Cortex of kidney (tissue), 1 donor: Measurements from ENCODE around the gene BTBD9.
"Not testable (repeated sequence)": the region's sequence is repeated elsewhere in the genome, so short reads cannot be mapped to it uniquely, and the experiment has no call there.

ENCODE experiments used
- DNase-seq: peaks from one replicate; lab custom pipeline; 2025; lab: John Stamatoyannopoulos, UW

BTBD9 gene

DNA sequence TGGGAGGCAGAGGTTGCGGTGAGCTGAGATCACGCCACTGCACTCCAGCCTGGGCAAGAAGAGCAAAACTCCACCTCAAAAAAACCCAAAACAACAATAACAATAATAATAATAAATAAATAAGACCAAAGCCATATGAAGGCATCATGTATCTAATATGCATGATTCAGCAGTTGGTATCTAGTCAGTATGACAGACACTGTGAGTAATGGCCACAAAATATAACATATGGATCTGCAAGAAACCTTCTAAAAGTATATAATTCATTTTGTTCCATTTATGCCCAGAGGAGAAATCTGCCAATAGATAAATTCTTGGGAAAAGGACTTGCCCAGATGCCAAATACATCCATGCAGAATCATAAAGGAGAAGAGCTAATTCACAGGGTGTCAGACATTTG is 252.3 kb downstream of the BTBD9 start:
- DNase-seq = no peak

DNA sequence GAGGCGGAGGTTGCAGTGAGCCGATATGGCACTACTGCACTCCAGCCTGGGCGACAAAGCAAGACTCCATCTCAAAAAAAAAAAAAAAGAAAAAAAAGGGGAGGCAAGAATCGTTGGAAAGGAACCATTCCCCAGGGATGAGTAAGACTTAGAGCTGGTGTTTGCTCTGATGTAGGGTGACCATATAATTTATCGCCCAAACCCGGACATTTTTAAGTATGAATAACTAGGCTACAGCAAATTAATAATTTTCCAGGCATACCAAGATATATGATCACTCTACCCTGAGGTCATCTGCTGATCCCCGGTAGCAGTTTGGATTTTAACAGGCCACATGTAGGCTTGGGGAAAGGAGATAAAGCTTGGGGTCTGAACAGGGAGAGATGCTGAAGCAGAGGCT is 260.9 kb downstream of the BTBD9 start:
- no peak for DNase-seq

DNA sequence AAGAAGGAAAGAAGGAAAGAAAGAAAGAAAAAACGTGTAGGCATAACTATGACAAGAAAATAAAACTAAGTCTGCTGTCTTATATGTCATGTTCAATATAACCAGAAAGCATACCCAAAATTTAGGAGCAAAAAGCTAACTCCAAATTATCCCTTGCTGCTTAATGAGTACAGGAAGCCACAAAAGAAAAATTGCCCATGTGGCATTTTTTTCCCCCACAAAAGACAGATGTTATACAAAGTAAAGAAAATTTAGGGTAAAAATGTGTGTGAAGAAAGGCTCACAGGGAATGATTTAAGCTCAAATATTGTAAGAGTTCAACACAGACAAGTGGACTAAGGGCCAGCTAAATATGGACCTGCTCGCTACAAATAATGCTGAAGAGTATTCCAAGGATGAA is 263.8 kb downstream of the BTBD9 start:
- DNase-seq = no peak

DNA sequence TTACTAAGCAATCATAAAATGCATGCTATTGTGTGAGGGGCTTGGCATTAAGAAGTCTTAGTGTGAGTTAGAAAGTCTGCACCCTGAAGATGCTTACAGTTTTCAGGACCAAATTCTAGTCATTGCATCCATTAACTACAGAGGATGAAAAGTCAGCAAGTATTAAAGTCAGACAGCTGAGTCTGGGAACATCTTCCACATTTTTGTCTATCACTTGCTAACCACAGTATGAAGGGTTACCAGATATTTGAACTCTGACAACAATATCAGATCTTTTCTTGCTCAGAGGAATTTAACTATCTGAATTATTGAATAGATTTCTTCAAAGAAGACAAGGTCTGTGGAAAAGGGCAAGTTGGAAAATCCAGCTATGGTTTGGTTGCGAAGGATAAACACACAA is 264.4 kb downstream of the BTBD9 start:
- DNase-seq = no peak

DNA sequence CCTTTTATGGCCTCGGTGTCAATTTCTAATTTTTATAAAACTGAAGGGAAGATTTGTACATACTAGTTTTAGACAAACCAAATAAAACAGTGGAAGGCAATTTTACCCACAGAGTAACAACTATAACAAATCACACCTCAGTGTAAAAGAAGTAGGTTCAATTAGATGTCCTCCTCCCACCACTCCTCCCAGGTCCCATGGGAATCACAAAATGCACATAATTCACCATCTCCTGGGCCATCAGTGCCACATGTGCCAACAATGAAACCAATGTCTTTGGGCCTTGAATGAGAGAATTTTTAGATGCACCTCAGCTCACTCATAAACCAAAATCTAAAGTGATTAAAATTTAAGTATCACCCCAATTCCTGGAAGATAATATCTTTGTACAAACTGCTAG is 267.8 kb downstream of the BTBD9 start:
- DNase-seq = no peak

DNA sequence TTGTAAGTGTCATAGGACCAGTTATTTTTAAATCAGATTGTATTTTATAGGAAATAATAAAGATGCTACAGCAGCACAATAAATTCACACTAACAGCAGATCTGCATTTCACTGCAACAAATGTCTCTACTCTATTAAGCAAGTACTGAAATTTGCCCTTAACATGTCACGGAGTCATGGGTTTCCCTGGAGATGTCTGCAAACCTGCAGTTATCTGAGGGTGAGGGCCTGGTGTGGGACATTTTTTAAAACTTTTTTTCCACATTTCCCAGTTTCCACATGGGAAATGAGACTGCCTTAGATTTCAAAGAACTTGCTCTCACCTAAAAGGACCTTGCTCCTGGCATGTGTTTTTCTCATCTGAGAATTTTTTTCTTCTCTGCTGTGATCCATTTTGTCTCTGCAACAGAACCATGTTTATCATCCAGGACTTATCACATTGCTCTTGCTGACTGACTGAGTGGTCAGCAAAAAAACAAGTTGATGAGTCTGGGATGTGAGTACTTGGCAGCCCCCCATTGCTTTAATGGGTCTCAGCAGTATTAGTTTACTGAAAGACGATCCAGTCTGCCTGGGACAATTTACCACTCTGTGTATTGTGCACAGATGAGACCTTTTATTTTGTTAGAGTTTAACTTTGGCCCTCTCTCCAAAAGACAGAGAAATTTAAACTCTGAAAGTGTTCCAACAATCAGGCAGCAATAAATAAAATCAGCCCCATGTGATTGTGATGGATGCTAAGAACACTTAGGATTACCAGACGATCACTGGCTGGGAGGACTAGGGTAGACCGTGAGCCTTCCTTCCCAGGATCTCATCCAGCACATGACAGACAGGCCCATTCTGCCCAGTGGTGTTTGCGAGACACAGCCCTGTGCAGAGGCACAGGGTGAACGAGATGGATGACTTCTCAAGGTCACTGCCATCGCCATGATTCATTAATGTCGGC is 268.8 kb downstream of the BTBD9 start:
- no peak for DNase-seq

DNA sequence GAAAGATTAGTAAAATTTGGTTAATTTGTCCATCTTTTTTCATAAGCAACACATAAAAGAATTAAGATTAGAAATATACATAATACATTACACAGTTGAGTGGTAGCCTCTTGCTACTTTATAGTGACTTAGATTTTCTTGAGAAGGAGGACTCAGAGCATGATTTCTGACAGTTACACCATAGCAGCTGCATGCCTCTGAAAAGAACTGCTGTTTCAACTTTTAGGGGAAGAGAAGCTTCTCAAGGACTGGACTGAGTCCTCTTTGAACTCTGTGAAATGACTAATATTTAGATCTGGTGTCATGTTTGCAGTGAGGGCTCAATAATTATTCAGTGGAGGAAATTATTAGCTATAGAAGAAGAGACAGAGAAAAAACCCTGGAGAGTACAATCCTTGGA is 272.5 kb downstream of the BTBD9 start:
- DNase-seq = no peak

DNA sequence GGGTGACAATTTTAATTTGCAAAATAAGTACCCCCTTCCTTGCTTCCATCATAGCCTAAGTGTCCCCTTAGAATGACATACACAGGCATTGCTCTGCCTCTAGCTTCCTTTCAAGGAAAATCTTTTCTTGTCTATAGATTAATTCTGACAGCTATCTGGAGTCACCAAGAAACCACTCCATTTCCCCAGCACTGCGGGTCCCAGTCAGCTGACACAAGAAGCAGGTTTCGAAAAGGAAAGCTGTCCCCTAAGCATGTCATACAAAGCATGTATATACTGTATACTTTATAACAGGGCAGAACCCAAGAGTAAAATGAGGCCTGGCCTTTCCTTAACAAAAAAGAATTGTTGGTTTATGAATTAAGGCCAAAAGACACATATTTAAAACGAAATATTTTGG is 273.5 kb downstream of the BTBD9 start:
- no peak for DNase-seq

DNA sequence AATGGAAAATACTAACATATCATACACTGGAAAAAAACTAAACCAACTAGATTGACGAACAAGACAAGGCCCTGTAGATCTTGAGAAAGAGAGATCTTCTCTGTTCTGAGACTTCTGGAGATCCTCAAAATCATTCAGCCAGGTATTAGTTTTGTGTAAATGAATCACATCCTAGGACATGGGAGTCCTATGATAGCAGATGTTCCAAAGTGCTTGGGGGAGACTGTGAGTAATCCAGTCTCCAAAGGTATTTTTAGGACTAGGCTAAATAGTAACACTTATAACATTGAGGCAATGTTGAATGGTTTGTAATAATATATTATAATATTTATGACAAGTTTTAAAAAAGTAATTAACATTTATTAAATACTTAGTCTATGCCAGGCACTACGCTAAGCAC is 275.0 kb downstream of the BTBD9 start:
- no peak for DNase-seq

DNA sequence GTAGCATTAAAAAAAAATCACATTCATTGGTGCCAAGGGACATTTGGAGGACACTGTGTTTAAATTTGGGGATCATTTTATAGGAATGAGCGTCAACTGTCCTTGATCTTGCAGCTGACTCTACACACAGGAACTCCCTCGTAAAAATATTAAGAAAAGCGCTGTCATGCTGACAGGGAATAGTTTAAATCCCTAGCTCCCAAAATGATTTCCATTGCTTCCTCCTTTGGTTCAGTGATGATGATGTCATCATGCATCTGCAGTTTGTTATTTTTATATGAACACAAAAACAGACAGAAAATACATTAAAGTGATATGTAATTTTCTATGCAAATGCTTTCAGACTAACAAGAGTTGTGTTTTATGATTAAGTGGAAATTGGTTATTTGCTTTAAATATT is 275.6 kb downstream of the BTBD9 start:
- no peak for DNase-seq

DNA sequence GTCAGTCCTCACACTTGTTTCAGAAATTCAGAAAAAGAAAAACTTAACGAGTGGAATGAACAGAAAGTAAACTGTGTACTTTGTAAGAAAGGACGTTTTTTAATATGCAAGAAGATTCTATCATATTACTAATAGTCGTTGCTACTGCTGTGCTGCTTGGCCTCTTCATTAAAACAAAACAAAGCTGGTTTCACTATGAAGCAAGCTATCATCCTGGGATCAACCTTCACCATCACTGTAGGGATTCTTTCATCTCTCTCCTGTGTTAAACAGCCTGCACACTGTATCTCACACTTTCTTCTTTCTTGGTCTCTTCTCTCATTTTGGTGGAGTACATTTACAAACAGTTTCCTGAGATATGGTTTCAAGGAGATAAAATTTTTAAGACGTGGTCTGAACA is 284.2 kb downstream of the BTBD9 start:
- DNase-seq = no peak

DNA sequence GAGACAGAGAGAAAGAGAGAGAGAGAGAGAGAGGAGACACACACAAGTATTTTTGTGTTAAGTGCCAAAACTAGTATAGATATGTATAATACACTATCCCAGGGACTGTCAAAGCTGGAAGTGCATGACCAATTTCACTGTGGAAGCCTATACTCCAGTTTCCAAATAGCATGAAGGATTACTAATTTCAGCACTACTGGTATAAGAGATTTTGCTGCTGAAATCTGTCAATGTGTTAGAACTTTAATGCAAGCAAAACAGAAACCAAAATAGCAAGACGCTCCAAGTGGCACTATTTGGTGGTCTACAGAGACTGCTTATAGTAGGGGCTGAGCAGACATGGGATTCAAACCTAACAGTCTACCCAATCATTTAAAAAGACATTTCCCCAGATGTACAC is 284.8 kb downstream of the BTBD9 start:
- no peak for DNase-seq

DNA sequence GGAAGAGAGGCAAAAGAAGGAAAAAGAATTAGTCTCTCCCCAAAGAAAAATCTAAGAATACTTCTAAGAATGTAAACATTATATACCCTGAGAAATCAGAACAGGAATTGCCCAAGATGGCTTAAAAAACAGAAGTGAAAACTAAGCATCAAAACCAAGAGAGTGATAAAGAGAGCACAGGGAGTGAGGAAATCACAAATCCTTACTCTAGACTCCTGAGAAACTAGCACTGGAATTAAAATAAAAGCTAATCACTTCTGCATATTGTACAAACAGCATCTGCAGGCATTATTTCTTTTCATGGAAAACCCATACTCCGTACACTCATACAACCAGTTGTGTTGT is 285.7 kb downstream of the BTBD9 start:
- no peak for DNase-seq

DNA sequence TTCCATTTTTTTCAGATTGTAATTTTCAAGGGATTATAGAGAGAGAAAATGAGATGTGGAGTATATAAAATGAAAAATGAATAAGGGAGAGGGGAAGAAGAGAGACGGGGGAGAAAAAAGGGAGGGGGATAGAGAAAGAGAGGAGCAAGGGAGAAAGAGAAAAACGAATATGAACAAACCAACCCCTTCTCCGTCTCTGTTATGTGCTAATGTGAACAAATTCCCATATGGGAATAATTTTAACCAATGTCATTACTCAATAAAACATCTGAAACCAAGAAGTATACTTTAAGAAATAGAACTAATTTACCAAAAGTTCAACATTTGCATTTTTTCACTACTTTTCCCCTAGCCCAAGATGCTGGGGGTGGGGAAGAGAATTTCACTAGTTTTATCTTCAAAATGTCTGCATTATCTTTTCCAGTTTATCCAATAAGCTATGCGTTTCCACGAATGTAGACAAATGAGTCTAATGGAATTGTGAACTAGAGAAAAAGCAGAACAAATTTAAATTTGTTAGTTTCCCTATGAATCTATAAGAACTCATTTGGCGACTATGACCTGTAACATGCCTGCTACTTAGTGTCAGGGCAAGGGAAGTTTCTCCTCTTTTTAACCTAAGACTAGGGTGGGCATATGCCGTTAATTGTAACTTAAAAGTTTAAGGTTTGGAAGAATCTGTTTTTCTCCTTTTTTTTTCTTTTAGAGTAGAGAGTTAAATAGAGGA is 286.3 kb downstream of the BTBD9 start:
- DNase-seq = no peak

DNA sequence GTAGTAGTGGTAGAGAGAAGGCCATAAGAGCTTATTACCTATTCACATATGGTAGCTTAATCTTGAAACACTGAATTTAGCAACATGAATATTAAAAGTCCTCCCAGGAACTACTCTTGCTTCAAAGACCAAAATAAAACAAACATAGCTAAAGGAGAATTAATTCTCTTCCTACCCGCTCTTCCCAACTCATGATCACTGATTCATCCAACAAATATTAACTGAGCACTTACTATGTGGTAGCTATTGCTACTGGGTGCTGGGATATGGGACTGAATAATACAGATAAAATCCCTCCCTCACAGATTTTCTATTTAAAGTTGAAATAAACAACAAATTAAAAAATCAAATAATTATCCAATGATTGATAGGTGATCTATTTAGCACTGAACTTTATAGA is 287.1 kb downstream of the BTBD9 start:
- no peak for DNase-seq

DNA sequence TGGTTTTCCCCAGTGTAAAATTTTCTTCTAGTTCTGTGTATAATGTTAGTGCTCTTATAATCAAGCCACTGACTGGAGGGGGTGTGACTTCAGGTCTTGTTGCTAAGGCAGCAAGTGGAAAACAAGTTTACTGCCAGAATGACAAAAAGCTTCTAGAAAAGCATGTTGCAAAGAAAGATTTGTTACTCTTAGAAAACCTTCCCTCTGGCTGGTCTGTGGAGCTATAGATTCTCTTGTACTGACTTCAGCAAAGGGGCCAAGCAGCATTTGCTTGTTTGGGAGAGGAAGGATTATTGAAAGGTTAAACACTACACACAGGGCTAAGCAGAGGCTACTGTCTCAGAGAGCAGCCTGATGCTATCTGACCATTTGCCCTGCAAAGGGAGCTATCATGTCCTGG is 288.8 kb downstream of the BTBD9 start:
- DNase-seq = no peak

DNA sequence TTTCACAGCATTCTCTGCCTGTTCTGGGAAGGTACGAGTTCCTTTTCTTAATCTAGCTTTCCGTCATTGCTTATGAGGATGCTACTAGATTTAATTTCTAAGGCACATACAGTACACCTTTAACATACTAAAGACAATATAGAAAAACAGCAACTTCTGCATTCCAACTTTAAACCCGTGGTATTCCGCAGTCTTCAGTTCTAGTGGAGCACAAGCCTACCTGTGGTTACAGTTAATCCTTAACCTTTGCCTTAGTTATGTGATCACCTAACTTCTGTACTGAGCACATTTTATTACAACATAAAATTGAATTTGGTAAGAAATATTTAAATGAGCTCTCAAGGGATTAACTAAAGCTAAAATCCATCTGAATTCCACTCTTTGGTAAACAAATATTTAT is 289.5 kb downstream of the BTBD9 start:
- no peak for DNase-seq

DNA sequence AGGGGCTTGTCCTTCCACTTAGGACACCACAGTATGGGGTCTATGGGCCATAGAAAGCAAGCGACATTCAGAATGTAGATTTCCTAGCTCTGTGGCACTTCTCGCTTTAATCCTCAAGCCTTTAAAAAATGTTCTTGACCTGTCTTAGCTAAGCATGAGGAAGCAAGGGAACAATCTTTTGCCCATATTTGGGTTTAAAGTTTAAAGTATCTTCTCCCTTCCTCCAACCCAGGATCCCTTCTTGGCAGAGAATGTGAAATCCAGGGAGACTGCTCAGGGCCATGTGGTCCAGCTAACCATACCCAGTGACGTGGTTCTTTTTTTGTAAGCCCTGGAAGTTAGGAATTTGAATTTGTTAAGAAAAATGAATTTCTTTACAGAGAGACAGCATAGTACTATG is 289.9 kb downstream of the BTBD9 start:
- no peak for DNase-seq

DNA sequence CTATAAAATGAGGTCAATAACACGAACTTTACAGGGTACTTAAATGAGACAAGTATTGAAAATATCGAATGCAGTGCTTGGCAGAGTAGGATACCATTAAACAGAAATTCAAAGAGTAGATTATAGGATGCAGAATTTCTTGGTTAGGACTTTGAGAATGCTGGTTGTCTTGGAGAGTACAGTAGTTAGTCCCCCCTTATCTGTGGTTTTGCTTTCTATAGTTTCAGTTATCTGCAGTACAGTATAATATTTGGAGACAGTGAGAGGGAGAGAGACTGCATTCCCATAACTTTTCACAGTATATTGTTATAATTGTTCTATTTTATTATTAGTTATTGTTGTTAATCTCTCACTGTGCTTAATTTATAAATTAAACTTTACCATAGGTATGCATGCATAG is 290.5 kb downstream of the BTBD9 start:
- DNase-seq = no peak

DNA sequence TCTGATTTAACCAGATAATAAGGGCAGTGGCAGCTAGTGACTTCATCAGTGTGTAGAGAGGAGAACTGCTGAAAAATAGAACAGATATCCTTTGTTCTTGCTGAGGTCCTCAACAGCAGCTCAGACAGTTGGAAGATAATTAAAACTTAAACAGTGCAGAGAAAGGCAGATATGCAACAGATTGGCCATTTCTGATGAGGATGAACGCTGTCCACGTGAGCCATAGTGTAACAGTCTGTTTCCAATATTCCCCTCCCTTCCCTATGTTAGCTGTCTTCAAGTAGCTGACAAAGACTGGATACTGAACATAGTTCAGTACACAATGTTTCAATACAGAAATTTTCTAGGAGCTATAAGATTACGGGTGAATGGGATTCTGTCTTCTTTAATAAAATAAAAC is 291.4 kb downstream of the BTBD9 start:
- DNase-seq = no peak

DNA sequence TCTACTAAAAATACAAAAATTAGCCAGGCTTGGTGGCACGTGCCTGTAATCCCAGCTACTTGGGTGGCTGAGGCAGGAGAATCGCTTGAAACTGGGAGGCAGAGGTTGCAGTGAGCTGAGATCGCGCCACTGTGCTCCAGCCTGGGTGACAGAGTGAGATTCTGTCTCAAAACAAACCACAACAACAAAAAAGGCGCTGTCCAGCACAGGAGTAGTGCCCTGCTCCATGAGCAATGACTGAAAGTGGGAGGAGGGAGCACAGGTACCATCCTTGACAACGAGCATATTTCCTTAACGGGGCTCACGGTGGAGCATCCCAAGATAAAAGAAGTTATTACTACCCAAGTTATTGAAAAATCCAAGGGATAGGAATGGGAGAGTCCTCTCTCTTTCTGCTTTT is 291.9 kb downstream of the BTBD9 start:
- not testable (repeated sequence) for DNase-seq

DNA sequence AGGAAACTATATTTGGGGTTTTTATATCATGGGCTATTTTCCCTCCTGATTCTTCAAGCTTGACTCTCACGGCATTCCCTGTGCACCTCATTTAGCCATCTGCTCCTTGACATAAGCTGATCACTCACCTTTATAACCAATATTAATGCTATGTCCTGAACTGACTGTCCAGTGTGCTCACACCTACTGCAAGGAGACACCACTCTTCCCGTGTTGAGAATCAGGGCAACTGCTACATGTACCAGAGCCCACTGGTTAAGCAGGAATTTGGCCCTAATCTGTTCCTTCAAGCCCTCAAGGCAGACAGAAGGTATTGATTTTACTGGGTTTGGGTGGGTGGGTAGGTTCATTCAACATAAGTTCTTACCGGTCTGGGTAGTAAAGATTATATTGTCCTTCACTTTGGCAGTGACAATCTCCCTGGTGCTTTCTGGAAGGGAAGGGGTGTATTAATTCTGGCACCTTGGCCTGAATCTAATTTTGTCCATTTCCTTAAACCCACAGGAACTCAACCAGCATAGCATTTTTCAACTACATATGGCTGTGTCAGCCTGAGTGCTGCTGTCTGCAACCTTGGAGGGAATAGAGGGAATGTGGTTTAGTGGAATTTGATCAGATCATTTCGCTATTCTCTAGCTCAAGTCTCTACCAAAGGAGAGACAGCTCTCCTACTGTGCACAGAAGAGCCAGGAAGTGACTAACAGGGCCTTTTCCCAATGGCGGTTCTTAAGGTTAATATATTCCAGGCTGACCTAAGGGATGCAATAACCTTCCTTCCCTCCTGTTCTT is 293.2 kb downstream of the BTBD9 start:
- DNase-seq = no peak

DNA sequence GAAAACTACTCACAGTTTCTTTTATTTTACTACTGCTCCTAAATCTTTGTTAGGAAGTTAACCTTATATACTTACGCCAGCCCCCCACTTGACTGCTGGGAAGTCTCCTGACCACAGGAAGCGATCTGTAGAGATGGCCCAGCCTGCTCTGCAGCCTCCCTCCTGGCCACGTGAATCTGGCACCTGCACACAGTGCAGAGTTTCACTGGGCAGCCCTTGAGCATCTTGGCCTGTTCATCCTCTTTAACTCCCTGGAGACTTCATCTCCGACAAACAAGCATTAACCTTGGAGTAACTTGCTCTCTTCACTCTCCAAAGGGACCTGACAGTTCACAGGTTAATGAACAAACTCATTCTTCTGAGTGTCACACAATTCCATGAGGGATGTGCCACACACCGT is 294.1 kb downstream of the BTBD9 start:
- DNase-seq = no peak
